ENCODE measurements around the gene CFAP43. TPM values are rescaled to one million over a fixed set of nuclear protein-coding genes. Genes with fewer than 3 reads are reported as not detected.

The CFAP43 gene
- total RNA-seq, 2 donors from 2014 or later, result 0.24 to 0.28 TPM

GRCh38 chr10:104151737-104152136 lies 80.4 kb downstream of the CFAP43 start:
- no peak for DNase-seq (ENCODE audit: low spot score)
- intact Hi-C loops (cut with DNase I), result no loop called here

GRCh38 chr10:104150139-104150538 lies 82.0 kb downstream of the CFAP43 start:
- no peak for DNase-seq (ENCODE audit: low spot score)
- intact Hi-C loops (cut with DNase I), result no loop called here

GRCh38 chr10:104146882-104147281 lies 85.3 kb downstream of the CFAP43 start:
- intact Hi-C loops (cut with DNase I), result no loop called here
- DNase-seq (ENCODE audit: low spot score), result no peak

- intact Hi-C loops (cut with DNase I), result loop anchor here in 1 of 2 donors (2.0 kb wide), 1 partner anchor 78 kb away; no protein-coding TSS in a partner anchor
- DNase-seq (ENCODE audit: low spot score), result no peak
Observed at GRCh38 chr10:104144931-104145330, 87.2 kb downstream of the CFAP43 start.

GRCh38 chr10:104143829-104144228 lies 88.3 kb downstream of the CFAP43 start:
- DNase-seq (ENCODE audit: low spot score), result no peak
- intact Hi-C loops (cut with DNase I), result loop anchor here in 1 of 2 donors (2.0 kb wide), 1 partner anchor 79 kb away; no protein-coding TSS in a partner anchor

GRCh38 chr10:104142081-104142480 lies 90.1 kb downstream of the CFAP43 start:
- no peak for DNase-seq (ENCODE audit: low spot score)
- intact Hi-C loops (cut with DNase I), result no loop called here

GRCh38 chr10:104139221-104139620 lies 92.9 kb downstream of the CFAP43 start:
- intact Hi-C loops (cut with DNase I), result no loop called here
- no peak for DNase-seq (ENCODE audit: low spot score)

- DNase-seq (ENCODE audit: low spot score), result no peak
- intact Hi-C loops (cut with DNase I), result no loop called here
Observed at GRCh38 chr10:104138131-104138530, 94.0 kb downstream of the CFAP43 start.

GRCh38 chr10:104130041-104130440 lies 102.1 kb downstream of the CFAP43 start:
- intact Hi-C loops (cut with DNase I), result no loop called here
- no peak for DNase-seq (ENCODE audit: low spot score)

GRCh38 chr10:104128214-104128613 lies 104.0 kb downstream of the CFAP43 start:
- DNase-seq (ENCODE audit: low spot score), result no peak
- intact Hi-C loops (cut with DNase I), result loop anchor here in 1 of 2 donors (10.0 kb wide), 1 partner anchor 223 kb away; no protein-coding TSS in a partner anchor

- DNase-seq (ENCODE audit: low spot score), result no peak
- intact Hi-C loops (cut with DNase I), result loop anchor here in 1 of 2 donors (10.0 kb wide), 1 partner anchor 223 kb away; no protein-coding TSS in a partner anchor
Observed at GRCh38 chr10:104127411-104127810, 104.8 kb downstream of the CFAP43 start.

GRCh38 chr10:104123397-104123796 lies 108.8 kb downstream of the CFAP43 start:
- intact Hi-C loops (cut with DNase I), result loop anchor here in 1 of 2 donors (10.0 kb wide), 1 partner anchor 219 kb away; no protein-coding TSS in a partner anchor
- DNase-seq (ENCODE audit: low spot score), result no peak

- intact Hi-C loops (cut with DNase I), result loop anchor here in 1 of 2 donors (10.0 kb wide), 1 partner anchor 218 kb away; no protein-coding TSS in a partner anchor
- DNase-seq (ENCODE audit: low spot score), result peak; percentile 70
Observed at GRCh38 chr10:104122225-104123107, 109.7 kb downstream of the CFAP43 start.

GRCh38 chr10:104121485-104122224 lies 110.5 kb downstream of the CFAP43 start, which contains the start of gene SFR1:
Gene SFR1 (plus strand): TSS chr10:104122171. CDS start chr10:104122184, 13 bp downstream.
- intact Hi-C loops (cut with DNase I), result loop anchor here in 1 of 2 donors (10.0 kb wide), 1 partner anchor 217 kb away; no protein-coding TSS in a partner anchor

GRCh38 chr10:104120903-104121484 lies 111.2 kb downstream of the CFAP43 start:
- DNase-seq (ENCODE audit: low spot score), result peak; percentile 96
- intact Hi-C loops (cut with DNase I), result loop anchor here in 1 of 2 donors (10.0 kb wide), 1 partner anchor 216 kb away; no protein-coding TSS in a partner anchor

More at GRCh38 chr10:104121485-104122224, 110.5 kb downstream of the CFAP43 start, which contains the start of gene SFR1:
- DNase-seq (ENCODE audit: low spot score), result peak; percentile 100

GRCh38 chr10:104120512-104120902 lies 111.7 kb downstream of the CFAP43 start:
- intact Hi-C loops (cut with DNase I), result loop anchor here in 1 of 2 donors (10.0 kb wide), 1 partner anchor 216 kb away; no protein-coding TSS in a partner anchor
- DNase-seq (ENCODE audit: low spot score), result no peak

GRCh38 chr10:104119996-104120395 lies 112.2 kb downstream of the CFAP43 start:
- intact Hi-C loops (cut with DNase I), result loop anchor here in 1 of 2 donors (10.0 kb wide), 1 partner anchor 215 kb away; no protein-coding TSS in a partner anchor
- DNase-seq (ENCODE audit: low spot score), result no peak

- intact Hi-C loops (cut with DNase I), result no loop called here
- DNase-seq (ENCODE audit: low spot score), result no peak
Observed at GRCh38 chr10:104117839-104118323, 114.3 kb downstream of the CFAP43 start.
